Hematopoietic multipotent progenitor cell treated with erythropoietin and hydrocortisone succinate and interleukin-3 and kit ligand, for 8 days (in vitro differentiated cells): ENCODE results near the gene VENTX.

Experiments
- DNase-seq: peaks from one replicate; pipeline ENCODE4 v3.0.0-alpha.2; 2015

The VENTX gene

DNA sequence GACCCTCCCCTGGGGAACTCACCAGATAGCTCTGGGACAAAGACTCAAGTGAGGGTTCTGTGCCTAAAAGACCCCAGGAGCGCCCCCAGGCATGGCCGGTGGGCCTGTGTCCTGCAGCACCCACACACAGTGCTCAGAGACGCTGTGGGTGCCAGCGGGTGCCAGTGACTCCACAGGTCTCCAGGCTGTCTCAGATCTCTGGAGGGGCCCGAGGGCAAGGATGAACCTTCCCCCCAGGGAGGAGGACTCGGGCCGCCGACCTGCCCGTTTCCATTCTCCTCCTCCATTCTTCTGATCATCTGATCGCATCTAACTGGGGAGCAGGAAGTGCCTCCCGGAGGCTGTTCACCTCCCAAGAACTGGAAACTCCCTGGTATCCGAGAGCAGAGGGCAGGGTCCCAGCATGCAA is 38.0 kb downstream of the VENTX start:
- DNase-seq, result peak; percentile 53

DNA sequence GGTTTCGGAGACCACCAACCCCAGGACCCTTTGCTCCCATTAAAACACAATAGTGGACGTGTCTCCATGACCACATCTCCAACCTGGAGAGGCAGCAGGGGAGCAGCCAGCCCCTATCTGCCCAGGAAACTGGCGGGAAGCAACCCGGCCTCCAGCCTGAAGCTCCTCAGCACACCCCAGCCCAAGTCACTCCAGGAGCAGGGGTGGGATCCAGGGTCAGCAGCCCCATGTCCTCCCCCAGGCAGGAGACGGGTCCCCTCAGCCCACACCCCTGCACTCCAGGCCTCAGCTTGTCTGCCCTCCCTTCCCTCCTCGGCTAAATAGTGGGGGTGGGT is 38.4 kb downstream of the VENTX start:
- DNase-seq, result no peak

DNA sequence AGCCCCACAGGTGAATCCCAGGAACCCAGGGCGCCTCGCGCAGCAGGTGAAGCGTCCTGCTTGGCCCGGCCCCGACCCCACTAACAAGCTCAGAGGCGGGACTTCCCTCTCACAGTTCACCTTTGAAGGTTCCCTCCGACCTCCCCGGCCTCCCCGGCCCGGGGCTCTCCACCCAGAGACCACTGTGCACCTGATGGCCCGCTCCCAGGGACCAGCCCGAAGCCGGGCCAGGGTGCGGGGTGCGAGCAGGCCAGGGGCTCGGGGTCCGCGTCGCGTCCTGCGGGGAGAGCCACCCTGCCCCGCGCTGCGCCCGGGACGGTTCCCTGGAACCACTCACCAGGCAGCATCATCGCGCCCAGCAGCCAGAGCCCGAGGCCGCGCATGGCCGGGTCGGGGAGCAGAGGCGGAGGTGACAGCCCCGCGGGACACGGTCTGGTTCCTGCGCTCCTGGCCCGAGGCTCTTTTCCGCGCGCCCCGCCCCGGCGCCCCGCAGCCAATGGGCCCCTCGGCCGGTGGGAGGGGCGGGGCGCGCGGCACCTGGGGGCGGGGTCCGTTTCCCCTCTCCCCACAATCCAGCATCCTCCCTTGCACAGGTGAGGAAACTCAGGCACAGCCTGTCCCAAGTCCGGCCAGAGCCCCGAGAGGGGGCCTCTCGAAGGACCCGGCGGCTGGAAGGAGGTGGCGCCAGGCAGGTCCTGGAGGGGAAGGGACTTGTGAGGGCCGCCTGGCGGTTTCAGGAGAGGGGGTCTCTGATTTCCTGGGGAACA is 39.0 kb downstream of the VENTX start, which contains the start of gene ADAM8:
Gene ADAM8 (minus strand): TSS at position 434 of the 767 bp plus-strand sequence. CDS start 51 bp downstream, at position 383.
- peak; percentile 35 for DNase-seq

DNA sequence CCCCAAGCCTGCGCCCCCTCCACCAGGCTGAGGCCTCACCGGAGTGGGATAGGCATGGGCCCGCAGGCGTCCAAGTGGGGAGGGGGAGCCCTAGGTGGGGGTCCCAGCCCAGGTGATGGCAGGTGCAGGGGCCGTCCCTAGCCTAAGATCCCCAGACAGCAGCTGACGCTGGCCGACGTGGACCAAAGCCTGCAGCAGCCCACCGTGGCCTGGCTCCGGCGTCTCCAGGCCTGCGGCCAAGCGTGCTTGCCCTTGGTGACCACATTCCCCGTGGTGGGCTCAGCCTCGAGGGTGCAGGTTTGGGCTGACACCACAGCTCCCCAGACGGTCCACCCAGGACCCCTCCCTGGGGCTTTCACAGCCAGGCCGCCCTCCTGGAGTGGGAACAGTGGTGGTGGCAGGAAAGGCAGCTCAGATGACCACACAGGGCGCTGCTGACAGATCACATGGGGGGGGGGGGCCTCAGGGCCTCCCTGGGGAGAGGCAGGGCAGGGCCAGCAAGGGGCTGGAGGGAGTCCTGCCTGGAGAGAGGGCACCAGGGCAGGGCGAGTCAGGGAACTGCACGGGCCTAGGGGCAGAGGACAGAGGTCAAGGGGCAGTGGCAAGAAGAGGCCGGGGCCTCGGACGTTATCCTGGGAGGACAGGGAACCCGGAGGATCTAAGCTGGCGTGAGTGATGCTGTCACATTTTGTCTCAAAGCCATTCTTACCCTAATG is 39.8 kb downstream of the VENTX start:
- DNase-seq, result no peak

DNA sequence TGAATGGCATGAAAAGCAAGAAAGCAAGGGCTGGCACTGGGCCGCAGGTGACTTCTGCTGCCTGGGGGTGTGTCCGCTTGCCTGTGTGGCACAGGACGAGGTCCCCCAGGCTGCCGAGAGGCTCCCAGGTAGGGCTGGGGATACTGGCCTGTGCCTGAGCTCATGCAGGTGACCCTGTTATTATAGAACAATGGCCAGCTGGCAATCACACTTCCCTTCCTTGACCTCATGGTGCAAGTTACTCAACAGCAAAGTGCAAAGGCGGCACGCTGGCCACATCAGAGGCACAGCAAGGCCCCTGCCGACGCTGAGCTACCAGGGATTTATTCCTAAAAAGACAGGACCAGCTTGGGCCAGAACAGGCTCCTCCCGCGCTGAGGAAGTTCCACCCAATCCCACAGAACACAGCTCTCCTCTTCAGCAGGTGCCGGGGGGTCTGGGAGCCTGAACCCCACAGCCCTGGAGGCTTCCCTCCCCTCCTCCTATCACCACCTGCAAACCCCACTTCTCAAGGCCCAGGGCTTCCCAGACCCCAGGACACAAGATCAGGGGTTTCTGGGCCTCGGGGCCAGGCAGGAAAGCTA is 40.4 kb downstream of the VENTX start:
- DNase-seq, result no peak

DNA sequence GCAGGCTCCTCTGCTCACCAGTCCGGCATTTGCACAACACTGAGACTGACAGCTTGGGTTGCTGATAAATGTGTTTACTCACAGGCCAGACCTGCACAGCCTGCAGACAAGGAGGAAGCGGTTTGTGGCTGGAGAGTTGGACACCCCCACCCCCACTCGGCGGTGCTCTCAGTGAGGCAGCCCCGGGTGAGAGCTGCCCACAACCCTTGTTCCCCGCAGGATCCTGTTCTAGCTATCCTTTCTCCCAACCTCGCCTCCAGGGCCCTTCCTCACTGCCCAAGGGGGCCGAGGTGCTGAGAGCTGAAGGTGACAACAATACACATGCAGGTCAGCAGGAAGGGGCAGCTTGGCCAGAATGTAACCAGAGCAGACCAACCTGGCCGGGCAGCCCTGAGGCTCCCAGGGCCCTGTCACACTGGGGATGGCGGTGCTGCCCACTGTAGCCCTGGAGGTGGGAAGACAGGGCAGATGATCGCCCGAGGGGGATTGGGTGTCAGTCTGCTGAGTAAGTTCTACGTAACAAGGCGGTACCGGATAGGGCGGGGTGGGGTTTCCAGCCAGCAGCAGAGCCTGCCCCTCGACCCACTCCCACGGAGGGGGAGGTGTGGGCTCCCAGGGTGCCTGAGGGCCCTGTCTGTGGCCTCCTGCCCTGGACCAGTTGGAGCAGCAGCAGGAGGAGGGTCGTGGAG is 41.1 kb downstream of the VENTX start:
- DNase-seq, result peak; percentile 88

DNA sequence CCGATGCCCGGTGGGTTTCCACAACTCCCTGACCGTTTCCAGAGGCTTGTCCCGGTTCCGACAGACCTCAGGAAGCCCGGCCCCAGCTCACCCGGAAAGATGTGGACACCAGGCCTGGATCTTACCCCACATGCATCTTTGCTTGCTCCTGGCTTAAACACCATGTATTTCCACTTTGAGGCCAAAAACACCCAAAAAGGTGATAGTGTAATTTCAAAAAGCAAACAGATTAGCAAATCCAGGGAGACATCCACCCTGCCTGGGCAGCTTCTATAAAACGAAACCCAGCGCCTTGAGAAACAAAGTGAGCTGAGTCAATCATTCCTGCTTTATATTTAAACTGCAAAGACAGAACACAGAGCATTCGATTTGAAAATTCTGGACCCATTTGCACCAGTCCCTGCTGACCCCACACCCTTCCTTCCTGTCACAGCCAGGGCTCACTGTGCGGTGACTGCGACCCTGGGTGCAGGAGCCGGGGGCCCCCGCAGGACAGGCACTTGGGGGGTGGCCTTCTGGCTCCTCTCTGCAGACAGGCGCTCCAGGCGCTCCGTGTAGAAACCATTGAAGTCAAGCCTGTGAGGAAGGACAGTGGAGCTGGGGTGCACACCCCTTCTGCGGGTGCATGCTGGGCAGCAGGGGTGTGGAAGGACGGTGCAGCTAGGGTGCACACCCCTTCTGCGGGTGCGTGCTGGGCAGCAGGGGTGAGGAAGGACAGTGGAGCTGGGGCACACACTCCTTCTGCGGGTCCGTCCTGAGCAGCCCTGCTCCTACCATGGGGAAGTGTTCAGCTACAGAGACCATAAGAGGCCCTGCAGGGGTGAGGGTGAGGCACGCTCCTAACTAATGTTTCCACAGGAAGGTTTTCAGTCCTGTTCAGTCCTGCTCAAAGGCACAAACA is 41.9 kb downstream of the VENTX start:
- DNase-seq, result peak; percentile 19

DNA sequence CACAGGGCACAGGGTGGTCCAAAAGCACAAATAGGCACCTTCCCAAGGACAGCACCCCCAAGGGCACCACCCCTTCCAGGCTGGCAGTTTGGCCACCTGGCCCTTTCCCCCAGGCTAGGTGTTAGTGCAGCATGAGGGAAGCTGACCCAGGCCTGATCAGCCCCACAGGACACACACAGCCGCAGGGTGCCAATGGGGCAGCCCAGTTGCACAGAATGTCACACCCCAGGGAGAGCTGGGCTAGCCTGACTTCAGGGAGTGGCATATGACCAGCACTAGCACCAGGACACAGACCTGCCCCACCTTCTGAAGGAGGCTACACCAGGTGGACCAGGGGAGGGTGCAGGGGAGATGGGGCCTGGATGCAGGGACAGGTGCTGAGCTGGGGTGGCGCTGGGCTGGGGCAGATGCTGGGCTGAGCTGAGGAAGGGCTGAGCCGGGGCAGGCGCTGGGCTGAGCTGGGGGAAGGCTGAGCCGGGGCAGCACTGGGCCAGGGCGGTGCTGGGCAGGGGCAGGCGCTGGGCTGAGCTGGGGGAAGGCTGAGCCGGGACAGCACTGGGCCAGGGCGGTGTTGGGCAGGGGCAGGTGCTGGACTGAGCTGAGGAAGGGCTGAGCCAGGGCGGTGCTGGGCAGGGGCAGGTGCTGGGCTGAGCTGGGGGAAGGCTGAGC is 42.9 kb downstream of the VENTX start:
- DNase-seq, result no peak

DNA sequence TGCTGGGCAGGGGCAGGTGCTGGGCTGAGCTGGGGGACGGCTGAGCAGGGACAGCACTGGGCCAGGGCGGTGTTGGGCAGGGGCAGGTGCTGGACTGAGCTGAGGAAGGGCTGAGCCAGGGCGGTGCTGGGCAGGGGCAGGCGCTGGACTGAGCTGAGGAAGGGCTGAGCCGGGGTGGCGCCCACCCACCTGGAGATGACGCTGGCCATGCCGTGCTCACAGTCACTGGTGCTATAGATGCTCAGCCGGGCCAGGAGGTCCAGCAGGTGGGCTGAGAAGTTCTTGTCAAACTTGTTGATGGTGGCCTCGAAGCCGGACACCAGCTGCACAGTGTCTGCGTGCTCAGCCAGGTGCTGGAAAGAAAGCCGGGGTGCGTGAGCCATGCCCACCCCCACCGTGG is 43.4 kb downstream of the VENTX start:
- DNase-seq, result no peak

DNA sequence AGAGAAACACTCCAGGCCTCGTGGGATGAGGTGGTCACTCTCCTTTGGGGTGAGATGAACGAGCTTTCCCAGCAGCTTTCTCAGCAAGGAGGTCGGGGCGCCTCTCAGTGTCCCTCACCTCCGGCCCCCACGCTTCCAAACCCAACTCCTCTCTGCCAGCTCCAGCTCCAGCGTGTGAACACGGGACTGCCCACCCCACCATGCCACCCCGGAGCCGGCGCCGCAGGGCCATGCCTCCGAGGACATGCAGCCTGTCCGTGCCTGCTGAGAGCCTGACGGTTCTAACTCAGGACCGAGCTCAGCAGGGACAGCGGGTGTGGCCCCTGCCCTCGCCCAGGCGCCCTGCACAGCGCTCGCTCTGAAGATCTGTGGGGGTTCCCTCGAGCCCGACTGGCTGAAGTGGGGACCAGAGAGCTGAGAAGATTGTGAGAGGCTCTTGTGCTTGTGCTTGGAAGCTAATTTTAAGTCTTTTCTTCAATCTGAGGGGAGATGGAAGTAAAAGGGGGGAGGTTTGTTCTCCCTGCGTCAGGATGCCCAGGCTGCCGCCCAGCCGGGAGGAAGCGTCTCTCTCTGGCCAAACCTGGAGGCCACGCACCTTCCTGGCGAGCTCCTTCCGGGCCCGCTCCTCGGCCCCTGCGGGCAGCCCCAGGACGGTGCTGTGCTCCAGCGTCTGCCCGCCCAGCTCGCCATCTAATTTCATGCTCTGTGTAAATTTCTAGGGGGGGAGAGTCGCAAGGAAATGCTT is 44.1 kb downstream of the VENTX start:
- DNase-seq, result no peak

DNA sequence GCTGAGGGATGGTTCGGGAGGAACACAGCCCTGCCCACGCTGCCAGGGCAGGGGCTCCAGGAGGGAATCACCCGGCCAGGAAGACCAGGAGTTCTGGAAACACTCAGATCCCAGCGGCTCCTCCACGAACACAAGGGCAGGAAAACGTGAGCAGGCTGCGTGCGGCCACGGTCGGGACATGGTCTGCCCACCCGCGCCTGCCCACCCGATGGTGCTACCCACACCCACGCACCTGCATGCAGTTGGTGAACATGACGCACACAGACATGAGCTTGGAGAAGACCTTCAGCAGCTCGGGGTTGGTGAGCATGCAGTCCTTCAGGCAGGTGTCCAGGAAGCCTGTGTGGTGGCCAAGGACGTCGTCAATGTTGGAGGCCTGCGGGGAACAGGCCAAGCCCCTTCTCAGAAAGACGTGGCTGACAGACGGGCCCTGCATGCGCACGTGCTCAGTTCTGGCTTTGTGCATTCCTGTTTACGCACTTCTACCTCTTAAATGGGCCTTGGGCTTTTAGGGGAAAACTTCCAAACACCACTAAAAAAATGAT is 45.3 kb downstream of the VENTX start:
- no peak for DNase-seq

DNA sequence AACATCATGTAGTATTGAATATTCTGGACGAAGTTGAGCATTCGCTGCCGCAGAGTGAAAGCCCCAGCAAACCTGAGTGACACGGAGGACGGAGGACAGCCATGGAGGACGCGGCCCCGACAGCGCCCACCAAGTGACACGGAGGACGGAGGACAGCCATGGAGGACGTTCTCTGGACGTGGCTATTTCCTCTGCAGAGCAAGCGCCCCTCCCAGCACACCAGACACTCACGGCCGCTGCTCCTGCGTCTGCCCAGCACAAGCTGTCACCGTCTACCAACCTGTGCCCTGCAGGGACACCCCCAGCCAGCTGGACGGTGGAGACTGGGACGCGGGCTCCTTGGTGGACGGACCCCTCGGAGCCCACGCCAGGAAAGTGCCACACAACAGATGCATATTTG is 46.3 kb downstream of the VENTX start:
- DNase-seq, result no peak

DNA sequence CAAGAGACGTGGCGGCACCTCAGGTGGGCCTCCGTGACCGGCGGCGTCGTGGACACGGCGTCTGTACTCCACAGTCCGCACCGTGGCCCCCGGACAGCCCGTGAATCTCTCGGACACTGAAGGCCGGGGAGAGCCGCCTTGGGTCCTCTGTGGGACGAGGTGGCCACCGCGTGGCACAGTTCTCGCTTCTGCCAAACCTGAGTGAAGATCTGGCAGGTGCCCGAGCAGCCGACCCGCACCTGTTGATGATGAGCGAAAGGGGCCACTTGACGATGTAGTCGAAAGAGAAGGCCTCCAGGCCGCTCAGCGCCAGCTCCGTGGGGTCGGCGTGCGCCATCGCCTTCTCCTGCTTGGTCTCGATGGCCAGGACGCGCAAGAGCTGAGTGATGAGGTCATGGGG is 47.6 kb downstream of the VENTX start:
- DNase-seq, result no peak

DNA sequence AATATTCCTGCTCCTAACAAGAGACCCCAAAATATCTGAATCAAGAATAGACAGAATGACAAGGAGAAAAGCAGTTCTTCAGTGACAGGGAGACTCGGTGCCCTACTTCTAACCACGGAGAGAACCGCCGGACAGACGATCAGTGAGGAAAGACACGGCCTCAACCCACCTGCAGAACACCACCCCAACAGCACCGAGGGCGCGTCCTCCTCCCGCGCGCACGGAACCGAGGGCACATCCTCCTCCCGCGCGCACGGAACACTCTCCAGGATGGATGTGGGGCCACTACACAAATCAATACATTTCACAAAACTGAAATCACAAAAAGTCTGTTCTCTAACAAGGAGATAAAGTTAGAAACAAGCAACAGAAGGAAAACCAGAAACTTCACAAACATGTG is 48.7 kb downstream of the VENTX start:
- DNase-seq, result no peak

DNA sequence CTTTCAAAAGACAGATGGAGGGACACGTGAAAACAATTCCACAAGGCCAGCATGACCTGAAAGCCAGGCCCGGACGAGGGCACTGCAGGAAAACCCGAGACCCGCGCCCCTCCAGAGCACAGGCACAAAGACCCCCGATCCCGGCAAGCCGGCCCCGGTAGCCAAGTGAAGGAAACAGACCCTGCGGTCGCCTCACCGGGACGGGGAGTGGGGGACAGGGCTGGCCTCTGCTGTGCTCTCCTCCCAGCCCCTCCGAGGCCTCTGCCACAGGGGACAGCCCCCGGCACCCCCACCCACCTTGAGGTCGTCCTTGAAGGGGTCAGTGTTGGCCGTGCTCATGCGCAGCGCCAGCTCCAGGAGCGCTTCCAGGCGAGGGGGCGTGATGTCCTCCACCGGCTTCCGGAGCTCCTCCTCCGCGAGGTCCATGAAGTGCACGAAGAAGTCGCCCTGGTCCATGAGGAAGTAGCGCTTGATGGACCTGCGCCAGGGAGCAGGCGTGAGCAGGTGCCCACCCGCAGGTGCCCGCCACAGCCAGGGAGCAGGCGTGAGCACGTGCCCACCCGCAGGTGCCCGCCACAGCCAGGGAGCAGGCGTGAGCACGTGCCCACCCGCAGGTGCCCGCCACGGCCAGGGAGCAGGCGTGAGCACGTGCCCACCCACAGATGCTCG is 50.3 kb downstream of the VENTX start:
- no peak for DNase-seq

DNA sequence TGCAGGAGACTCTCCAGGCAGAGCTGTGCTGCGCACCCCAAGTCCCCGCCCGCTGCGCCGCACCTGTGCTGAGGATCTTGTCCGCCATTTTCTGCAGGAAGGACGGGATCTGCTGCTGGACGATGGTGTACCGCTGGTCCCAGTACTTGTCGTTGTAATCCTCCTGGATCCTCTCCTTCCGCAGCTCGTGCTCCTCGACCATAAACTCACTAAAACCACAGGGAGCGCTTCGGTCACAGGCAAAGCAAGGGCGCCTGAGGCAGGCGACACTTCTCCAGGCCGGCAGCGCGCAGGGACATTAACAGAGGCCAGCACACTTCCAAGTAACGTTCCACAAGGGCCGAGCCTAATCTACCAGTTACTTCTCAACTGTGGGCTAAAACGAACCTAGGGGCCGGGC is 52.1 kb downstream of the VENTX start:
- no peak for DNase-seq
